Inflammatory macrophage (primary cell): ENCODE data around the gene SELENOF.

Experiments
- DNase-seq, 2 donors: peaks; one replicate each; pipeline ENCODE4 v3.0.0-alpha.2; 2020 to 2022
- total RNA-seq, 18 experiments: gene quantifications; one replicate each; lab custom pipeline; 2026; ENCODE audit warnings: mixed read lengths in 6 of 18, inconsistent platforms in 2 of 18; lab: John Stamatoyannopoulos, UW

SELENOF gene
- total RNA-seq, result 107 to 311 (median 180) reads per million in 18 experiments

GRCh38 chr1:86913896-86914600 lies at the start of gene SELENOF:
TSS of gene SELENOF (minus strand) at chr1:86914126. CDS start at chr1:86914111, 15 bp downstream.
- DNase-seq, result peak; percentile 100

GRCh38 chr1:86960548-86960947 lies 46.6 kb upstream of the SELENOF start:
- no peak for DNase-seq

GRCh38 chr1:86957221-86957620 lies 43.3 kb upstream of the SELENOF start:
- DNase-seq, result peak; percentile 35 to 56

- DNase-seq, result no peak
Measured at GRCh38 chr1:86956221-86956620, 42.3 kb upstream of the SELENOF start.

- no peak for DNase-seq
Measured at GRCh38 chr1:86955678-86956077, 41.8 kb upstream of the SELENOF start.

GRCh38 chr1:86953167-86953566 lies 39.2 kb upstream of the SELENOF start:
- no peak for DNase-seq

GRCh38 chr1:86951430-86951829 lies 37.5 kb upstream of the SELENOF start:
- DNase-seq, result no peak

GRCh38 chr1:86950712-86951419 lies 36.9 kb upstream of the SELENOF start:
- no peak for DNase-seq

- no peak for DNase-seq
Measured at GRCh38 chr1:86948212-86948611, 34.3 kb upstream of the SELENOF start.

- DNase-seq, result no peak
Measured at GRCh38 chr1:86942743-86943142, 28.8 kb upstream of the SELENOF start.

- no peak for DNase-seq
Measured at GRCh38 chr1:86942042-86942441, 28.1 kb upstream of the SELENOF start.

- no peak for DNase-seq
Measured at GRCh38 chr1:86940599-86940998, 26.7 kb upstream of the SELENOF start.

GRCh38 chr1:86939406-86939805 lies 25.5 kb upstream of the SELENOF start:
- DNase-seq, result no peak

- DNase-seq, result no peak
Measured at GRCh38 chr1:86938855-86939254, 24.9 kb upstream of the SELENOF start.

GRCh38 chr1:86938450-86938849 lies 24.5 kb upstream of the SELENOF start:
- no peak for DNase-seq

GRCh38 chr1:86933562-86934377 lies 19.8 kb upstream of the SELENOF start:
- DNase-seq, result no peak

- DNase-seq, result no peak
Measured at GRCh38 chr1:86933051-86933450, 19.1 kb upstream of the SELENOF start.

GRCh38 chr1:86928819-86929218 lies 14.9 kb upstream of the SELENOF start:
- DNase-seq, result no peak

- no peak for DNase-seq
Measured at GRCh38 chr1:86926883-86927282, 13.0 kb upstream of the SELENOF start.

GRCh38 chr1:86925742-86926141 lies 11.8 kb upstream of the SELENOF start:
- no peak for DNase-seq

- no peak for DNase-seq
Measured at GRCh38 chr1:86924324-86924960, 10.5 kb upstream of the SELENOF start.

GRCh38 chr1:86922445-86922844 lies 8.5 kb upstream of the SELENOF start:
- DNase-seq, result no peak

GRCh38 chr1:86916752-86917151 lies 2.8 kb upstream of the SELENOF start:
- no peak for DNase-seq
